GM12892 (cell line): ENCODE measurements around the gene KDM4D.
A peak's percentile ranks its signal among the peaks of the same experiment; 100 is the strongest.

Source experiments
- DNase-seq: peaks from one replicate; pipeline ENCODE4 v3.0.0; 2011; ENCODE audit not compliant: insufficient read length
- FAIRE-seq: peaks from 2 replicates; lab custom pipeline; 2011; peaks lifted over from hg19 to GRCh38; lab: Jason Lieb, UNC
- POLR2A ChIP-seq: IDR thresholded peaks from 2 replicates; pipeline ENCODE4 v1.6.1; 2011; ENCODE audit warnings: low read depth, low read length, control low read depth
- POLR2AphosphoS5 ChIP-seq: IDR thresholded peaks from 2 replicates; pipeline ENCODE4 v1.6.1; 2011; ENCODE audit warnings: low read depth, low read length, control low read depth
- TAF1 ChIP-seq: IDR thresholded peaks from 2 replicates; pipeline ENCODE4 v1.6.1; 2011; ENCODE audit warnings: low read depth, mild to moderate bottlenecking, control low read depth, low read length, borderline replicate concordance

The KDM4D gene

DNA sequence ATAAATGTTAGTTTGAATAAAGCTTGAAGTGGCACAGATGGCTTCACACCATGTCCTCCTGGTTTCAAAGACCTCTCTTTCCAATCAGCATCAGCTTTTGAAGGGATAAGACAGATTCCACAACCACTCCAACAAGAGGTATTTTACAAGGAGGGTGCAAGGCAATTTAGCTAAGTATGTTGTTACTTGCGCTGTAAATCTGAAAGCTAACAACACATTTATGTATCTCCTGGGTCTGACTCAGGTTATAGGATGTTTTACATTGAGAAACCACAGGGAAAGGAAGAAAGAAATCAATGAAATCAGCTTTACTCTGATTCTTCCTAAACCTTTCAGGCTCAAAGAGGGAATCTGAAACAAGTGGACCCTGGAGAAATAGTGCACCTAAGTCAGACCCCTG, 12.3 kb upstream of the KDM4D start:
- no peak for TF ChIP-seq POLR2A
- no peak for TF ChIP-seq TAF1
- TF ChIP-seq POLR2AphosphoS5 = no peak
- DNase-seq (no peak), FAIRE-seq (no peak)

DNA sequence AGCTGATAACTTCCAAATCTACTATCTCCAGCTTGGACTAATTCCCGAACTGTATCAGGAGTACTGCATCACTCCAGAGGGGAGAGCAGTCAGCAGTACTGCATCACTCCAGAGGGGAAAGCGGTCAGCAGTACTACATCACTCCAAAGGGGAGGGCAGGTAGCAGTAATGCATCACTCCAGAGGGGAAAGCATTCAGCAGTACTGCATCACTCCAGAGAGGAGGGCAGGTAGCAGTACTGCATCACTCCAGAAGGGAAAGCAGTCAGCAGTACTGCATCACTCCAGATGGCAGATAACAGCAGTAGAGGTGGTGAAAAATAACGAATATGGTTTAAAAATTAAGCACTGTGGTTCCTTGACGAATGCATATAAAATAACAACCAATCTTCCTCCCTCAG, 8.6 kb upstream of the KDM4D start:
- no peak for DNase-seq
- TF ChIP-seq POLR2AphosphoS5 (no peak), POLR2A (no peak), TAF1 (no peak)
- FAIRE-seq = no peak

GRCh38 chr11:94968334-94968958, 5.1 kb upstream of the KDM4D start:
- TF ChIP-seq POLR2AphosphoS5 = no peak
- TF ChIP-seq TAF1 = no peak
- no peak for TF ChIP-seq POLR2A
- DNase-seq (no peak), FAIRE-seq (peak; percentile 64)

DNA sequence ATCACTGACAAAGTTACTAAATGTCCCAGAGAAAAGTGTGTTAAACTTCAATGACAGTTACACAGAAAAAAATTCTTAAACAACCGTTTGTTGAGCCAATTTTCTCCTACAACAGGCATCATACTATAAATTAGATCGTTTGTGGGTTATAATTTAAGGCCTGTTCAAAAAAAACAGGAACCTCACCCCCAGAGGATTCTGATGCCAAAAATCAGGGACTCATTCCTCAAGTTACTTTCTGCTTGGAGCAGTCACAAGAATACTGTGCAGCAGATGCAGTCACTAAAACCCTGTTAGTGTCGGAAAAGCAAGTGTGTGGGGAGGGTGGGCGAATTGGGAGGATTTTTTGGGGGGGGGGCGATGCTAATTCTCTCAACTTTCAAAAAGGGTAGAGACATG, 810 bp upstream of the KDM4D start:
- FAIRE-seq = no peak
- TF ChIP-seq TAF1 = no peak
- TF ChIP-seq POLR2A = no peak
- no peak for TF ChIP-seq POLR2AphosphoS5
- no peak for DNase-seq

DNA sequence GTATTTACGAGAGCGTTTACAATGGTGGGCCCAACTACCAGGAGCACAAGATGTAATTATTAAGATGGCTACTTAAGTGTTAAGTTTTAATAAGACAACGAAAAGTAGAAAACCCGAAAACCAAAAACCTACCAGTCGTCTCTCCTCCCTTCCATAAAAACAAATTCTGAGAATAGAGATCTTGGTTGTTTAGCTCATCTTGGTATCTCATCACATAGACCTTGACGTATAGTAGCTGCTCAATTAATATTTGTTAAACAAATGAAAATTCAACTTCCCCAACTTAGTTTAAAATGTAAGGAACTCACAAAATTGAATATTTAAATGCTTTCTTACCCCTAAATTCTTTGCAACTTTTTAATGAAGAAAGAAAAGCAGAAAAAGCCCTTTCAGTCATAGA, 669 bp downstream of the KDM4D start:
- DNase-seq (no peak), FAIRE-seq (peak; percentile 36)
- no peak for TF ChIP-seq POLR2AphosphoS5
- no peak for TF ChIP-seq POLR2A
- TF ChIP-seq TAF1 = no peak

DNA sequence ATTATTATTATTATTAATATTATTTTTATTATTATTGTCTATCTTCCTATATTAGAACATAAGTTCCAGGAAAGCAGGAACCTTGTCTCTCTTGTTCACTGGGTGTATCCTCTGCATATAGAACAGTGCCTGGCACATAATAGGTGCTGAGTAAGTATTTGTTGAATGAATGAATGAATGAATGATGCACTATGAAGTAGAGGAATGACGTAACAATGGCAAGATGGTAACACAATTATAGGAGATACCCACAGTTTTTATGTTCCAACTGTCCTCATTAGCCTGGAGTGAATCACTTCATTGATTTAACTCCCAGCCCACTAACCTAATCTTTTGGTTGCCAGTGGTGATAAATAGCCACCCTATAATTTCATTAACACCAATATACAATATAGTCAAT, 2.1 kb downstream of the KDM4D start:
- FAIRE-seq (no peak), DNase-seq (no peak)
- TF ChIP-seq POLR2AphosphoS5 (no peak), POLR2A (no peak), TAF1 (no peak)

DNA sequence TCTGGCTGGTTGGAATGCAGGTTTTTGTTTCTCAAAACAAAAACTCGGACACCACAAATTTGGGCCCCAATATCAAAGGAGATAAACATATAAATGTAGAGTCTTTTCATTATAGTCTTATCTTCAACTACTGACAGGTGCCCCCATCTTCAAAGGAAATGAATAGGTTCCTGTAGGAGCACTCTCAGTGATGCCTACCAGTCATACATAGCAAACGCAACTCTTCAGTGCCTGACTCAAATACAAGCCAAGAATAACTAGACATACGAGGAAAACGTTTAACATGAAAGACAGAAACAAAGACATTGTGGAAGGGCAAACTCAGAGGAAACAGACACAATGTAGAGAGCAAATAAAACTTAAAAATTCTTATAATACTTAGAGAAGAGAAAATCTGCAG, 13.9 kb downstream of the KDM4D start:
- TF ChIP-seq POLR2AphosphoS5 (no peak), POLR2A (no peak), TAF1 (no peak)
- FAIRE-seq (no peak), DNase-seq (no peak)

GRCh38 chr11:94988748-94989147, 15.2 kb downstream of the KDM4D start:
- DNase-seq (no peak), FAIRE-seq (no peak)
- TF ChIP-seq POLR2A (no peak), POLR2AphosphoS5 (no peak), TAF1 (no peak)

DNA sequence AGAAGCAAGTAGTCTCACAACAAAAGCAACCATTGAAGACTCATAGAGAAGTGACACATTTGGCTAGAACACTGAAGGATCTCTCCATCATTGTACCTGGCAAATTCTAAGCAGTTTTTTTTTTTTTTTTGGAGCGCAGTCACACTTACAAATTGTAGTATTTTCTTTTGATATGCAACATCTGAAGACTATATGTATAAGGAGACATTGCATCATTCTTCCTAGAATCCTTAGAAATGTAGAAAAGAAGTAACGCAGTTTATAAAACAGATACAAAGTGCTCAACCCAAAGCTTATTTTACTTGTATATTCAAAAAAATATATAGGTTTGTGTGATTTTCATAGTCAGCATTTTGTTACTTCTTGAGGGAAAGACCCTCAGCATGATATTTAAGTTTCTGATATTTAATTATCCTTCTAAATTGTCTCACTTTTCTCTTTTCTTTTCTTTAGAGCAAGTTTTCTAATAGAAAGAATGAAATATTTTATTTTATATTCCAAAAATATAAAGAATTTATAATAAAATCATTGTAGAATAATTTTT, 20.0 kb downstream of the KDM4D start:
- FAIRE-seq (no peak), DNase-seq (no peak)
- no peak for TF ChIP-seq POLR2A
- TF ChIP-seq TAF1 = no peak
- no peak for TF ChIP-seq POLR2AphosphoS5

DNA sequence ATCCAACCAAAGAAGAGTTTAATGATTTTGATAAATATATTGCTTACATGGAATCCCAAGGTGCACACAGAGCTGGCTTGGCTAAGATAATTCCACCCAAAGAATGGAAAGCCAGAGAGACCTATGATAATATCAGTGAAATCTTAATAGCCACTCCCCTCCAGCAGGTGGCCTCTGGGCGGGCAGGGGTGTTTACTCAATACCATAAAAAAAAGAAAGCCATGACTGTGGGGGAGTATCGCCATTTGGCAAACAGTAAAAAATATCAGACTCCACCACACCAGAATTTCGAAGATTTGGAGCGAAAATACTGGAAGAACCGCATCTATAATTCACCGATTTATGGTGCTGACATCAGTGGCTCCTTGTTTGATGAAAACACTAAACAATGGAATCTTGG, 23.9 kb downstream of the KDM4D start:
- TF ChIP-seq POLR2AphosphoS5 (no peak), POLR2A (no peak), TAF1 (no peak)
- FAIRE-seq (no peak), DNase-seq (no peak)

DNA sequence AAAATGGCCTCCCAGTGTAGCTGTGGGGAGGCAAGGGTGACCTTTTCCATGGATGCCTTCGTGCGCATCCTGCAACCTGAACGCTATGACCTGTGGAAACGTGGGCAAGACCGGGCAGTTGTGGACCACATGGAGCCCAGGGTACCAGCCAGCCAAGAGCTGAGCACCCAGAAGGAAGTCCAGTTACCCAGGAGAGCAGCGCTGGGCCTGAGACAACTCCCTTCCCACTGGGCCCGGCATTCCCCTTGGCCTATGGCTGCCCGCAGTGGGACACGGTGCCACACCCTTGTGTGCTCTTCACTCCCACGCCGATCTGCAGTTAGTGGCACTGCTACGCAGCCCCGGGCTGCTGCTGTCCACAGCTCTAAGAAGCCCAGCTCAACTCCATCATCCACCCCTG, 24.8 kb downstream of the KDM4D start:
- no peak for FAIRE-seq
- TF ChIP-seq POLR2A (no peak), TAF1 (no peak), POLR2AphosphoS5 (no peak)
- DNase-seq = no peak

DNA sequence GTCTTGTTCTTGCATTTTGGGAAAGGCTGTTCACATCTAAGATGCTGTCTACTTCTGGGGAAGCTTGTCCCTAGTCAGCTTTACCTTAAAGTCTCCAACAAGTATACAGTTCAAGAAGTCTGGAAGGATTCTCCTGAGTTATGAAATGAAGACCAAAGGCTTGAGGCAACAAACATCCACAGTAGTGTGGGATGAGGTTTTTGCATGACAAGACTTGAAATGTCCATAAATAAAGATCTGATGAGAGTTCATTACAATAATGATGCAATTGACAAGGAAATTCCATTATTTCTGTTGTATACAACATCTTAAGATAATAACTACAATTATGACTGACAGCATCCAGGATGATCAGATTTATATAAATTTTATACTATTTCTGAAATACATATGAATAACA, 30.2 kb downstream of the KDM4D start:
- FAIRE-seq (no peak), DNase-seq (no peak)
- TF ChIP-seq POLR2AphosphoS5 = no peak
- no peak for TF ChIP-seq TAF1
- TF ChIP-seq POLR2A = no peak

DNA sequence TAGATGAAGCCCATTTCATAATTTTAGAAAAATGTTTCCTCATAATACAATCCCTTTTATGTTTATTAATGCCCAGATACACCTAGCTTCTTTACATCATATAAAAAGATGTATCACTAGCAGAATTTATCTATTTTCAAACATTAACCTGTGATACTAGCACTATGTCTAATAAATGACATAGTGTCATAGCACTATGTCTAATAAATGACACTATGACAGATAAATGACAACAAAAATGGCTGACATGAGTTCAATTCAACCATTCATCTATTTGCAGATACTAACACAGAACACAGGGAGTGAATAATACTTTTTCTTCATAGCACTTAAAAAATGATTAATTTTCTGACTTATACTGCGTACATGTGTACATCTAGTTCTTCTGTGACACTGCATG, 32.1 kb downstream of the KDM4D start:
- FAIRE-seq = no peak
- DNase-seq = no peak
- no peak for TF ChIP-seq TAF1
- no peak for TF ChIP-seq POLR2AphosphoS5
- TF ChIP-seq POLR2A = no peak
